Measurements from ENCODE around the gene TSHZ2.
"Not testable (repeated sequence)": the region's sequence is repeated elsewhere in the genome, so short reads cannot be mapped to it uniquely, and the experiment has no call there.

The TSHZ2 gene

DNA sequence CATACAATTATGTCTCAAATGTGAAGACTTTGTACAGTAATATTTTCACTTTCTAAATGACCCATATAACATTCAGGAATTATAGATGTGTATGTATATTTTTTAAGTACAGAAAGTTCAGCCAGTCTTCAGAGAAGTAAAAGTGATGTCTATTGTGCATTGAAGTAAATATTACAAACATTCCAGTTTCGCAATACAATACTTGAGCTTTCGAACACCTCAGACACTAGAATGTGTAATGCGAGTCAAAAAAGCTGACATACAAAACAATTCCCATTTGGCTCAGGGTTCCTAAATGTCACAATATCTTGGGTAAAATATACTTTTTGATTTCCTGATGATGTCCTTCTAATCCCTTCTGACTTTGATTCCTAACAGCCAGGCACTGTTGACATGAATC is 520.1 kb downstream of the TSHZ2 start:
- no peak for DNase-seq

DNA sequence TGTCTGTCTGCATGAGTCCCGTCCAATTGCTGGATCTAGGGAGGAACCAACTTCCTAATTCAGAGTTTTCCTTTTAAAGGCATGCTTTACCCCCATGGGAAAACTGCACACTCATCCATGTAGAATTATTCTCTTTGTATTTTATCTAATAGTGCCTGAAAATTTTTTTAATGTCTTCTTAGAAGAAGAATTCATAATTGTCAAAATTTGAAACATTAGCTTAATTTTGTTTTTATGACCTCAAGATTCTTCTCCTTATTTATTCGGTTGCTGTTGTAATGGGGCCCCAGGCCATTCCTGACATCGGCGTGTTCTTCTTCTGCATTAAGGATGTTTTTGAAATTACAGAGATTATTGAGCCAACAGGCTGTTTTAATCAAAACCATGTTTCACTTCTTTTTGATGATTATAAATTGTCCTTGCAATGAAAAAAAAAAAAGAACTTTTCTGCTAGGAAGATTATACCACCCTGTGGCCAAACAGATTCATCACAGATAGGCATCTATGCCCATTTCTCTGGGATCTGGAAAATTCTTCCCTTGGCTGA is 521.2 kb downstream of the TSHZ2 start:
- DNase-seq = no peak

DNA sequence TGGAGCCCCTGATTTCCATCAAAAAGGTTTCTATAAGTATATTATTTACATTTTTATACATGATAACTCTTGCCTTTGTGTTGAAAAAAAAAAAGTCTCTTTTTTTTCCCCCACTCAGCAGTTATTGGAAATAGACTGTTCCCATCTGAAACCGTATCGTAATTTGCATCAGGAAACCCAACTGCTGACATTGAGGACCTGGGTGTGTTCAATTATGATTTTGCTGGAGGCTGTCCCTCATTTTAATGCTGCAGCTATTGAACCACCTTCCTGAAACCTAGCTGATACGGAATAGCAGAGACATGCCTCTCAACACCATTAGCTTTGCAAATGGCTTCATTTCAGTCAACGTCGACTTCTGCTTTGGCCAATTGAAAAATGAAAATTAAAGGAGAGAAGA is 522.6 kb downstream of the TSHZ2 start:
- DNase-seq = no peak

DNA sequence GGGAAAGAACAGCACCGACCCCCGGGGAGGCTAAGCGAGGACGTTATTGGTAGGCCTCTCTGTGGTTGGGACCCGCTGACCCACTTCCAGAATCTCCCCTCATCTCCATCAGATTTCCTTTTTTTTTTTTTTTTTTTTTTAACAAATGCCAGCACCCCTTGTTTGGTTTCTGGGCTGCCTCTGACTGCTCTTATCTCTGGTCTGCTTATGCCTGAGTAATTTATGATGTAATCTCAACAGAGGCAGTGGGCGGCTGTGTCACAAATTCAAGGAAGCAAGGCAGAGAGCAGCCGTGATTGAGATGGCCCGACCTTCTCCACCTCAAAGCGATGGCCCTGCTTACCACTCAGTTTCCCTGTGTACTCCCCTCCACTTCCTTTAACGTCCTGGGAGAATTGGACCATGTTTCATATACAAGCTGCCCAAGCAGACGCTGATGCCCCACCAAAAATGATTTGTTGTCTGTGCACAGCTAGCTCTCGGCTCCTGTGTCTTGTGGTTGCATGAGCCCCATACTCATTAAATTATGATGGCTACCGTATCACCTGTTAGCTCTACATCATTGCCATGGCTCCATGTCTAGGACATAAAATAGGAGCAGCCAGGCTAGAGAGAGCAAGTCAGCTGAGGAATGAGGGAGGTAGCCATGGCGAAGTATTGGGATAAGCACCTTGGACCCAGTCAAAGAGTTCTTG is 523.4 kb downstream of the TSHZ2 start:
- DNase-seq = no peak

DNA sequence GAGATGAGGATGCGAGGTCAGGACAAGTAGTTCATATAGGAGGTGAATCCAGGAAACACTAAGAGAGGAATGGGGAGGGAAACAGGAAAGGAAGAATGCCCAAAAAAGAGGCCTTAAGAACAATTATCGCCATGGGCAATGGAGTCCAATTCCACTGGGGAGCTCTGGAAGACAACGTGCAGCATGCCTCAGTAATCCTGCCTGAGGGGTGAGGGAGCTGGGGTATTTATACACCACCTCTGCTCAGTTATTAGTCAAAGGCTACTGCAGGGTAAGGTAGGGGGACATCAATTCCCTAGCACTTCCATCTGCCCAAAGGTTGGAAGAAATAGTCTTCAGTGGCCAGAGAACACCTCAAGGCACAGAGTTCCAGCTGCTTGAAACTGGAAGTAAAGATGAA is 525.1 kb downstream of the TSHZ2 start:
- DNase-seq = no peak

DNA sequence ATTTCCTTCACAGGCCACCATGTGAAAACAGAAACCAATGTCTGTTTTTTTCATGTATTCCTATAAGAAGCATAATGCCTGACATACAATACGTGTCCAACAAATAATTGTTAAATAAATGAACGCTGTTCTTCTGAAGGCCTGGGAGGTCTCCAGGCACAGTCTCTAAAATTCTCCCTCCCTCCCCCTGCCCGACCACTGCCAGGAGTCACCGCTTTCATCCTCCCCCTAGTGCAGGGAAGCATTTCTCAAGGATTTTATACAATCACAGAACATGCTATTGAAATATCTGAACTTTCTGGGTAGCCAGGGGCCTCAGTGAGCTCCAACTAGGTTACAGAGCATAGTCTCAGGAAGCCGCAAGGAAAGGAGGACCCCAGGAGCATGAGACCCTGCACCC is 526.2 kb downstream of the TSHZ2 start:
- DNase-seq = no peak

DNA sequence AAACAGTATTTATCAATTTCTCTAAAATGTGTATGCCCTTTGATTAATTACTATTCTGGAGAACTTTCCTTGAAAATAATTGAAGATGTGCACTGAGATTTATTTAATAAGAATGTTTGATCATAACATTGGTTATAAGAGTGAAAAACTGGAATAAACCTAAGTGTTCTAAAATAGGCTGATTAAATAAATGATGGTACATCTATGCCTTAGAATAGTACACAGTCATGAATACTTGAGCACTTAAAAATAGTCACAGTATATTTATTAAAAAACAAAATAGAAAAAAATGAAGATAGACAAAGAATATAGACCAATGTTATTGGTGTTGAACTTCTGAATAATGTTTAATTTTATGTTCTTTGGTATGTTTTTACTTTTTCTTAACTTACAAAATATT is 528.5 kb downstream of the TSHZ2 start:
- no peak for DNase-seq

DNA sequence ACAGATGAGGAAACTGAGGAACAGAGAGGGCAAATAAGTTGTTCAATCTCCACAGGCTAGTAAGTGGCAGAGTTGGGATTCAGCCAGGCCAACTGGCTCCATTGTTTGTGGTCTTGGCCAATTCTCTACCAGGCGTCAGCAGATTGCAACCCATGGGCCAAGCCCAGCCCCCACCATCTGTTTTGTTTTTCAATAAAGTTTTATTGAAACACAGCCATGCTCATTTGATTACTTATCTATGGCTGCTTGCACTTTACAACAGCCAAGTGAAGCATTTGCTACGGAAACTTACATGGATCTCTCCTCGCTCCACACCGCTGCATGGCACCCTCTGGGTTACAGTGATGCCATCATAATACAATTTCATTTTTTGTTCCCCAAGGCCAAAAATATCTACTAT is 530.7 kb downstream of the TSHZ2 start:
- DNase-seq = no peak

DNA sequence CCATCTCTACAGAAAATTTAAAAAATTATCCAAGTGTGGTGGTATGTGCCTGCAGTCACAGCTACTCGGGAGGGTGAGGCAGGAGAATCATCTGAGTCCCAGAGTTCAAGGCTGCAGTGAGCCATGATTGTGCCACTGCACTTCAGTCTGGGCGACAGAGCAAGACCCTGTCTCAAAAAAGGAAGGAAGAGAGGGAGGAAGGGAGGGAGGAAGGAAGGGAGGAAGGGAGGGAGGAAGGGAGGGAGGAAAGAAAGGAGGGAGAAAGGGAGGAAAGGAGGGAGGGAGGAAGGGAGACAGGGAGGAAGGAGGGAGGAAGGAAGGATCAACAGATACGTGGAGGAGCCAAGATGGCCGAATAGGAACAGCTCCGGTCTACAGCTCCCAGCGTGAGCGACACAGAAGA is 531.4 kb downstream of the TSHZ2 start:
- DNase-seq = no peak

DNA sequence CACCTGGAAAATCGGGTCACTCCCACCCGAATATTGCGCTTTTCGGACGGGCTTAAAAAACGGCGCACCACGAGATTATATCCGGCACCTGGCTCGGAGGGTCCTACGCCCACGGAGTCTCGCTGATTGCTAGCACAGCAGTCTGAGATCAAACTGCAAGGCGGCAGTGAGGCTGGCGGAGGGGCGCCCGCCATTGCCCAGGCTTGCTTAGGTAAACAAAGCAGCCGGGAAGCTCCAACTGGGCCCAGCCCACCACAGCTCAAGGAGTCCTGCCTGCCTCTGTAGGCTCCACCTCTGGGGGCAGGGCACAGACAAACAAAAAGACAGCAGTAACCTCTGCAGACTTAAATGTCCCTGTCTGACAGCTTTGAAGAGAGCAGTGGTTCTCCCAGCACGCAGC is 531.9 kb downstream of the TSHZ2 start:
- DNase-seq = not testable (repeated sequence)

DNA sequence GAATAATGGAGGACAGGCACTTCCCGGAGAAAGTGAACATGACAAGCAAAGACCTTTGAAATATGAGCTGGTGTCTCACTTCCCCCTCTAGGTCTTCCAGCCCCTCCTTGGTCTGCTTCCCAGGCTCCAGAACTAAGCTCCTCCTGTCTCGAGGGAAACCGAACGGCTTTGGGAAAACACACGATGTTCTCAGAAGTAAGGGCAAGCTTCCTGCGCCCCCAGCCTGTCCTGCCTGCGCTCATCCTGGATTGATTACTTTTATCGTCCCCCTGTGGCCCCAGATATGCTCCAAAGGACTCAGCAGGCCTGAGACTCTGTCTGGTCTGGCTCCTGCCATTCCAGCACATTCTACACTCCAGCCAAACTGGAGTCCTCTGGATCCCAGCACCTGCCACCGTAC is 538.1 kb downstream of the TSHZ2 start:
- no peak for DNase-seq

DNA sequence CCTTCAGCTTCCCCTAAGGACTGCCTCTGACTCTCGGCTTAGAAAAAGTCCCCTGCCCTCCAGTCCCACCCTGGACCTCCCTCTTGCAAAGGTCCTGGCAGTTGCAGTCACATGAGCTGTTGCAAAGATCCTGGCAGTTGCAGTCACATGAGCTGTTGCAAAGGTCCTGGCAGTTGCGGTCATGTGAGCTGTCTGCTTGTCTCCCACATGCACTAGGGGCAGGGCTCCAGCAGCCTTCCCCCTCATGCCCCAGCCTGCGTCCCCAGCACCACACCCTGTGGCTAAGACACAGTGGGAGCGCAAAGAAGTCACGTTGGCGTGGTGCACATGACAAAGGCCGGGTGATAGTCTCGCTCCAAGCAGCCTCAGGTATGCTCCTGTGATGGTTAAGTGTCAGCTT is 538.5 kb downstream of the TSHZ2 start:
- no peak for DNase-seq

DNA sequence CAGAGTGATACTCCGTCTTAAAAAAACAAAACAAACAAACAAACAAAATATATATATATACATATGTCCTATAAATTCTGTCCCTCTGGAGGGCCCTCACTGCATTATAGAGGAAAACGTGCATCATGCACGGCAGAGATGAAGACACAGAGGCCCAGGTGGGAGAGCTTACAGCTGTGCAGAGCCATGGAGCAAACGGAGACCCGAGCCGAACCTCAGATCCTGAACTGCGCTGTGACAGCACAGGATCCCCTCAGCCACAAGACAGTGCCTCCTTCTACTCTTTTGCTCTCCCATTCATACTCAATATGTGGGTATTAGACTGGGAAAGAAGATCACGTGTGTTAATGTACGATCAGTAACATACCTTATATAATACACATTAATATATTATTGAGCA is 539.9 kb downstream of the TSHZ2 start:
- DNase-seq = no peak

DNA sequence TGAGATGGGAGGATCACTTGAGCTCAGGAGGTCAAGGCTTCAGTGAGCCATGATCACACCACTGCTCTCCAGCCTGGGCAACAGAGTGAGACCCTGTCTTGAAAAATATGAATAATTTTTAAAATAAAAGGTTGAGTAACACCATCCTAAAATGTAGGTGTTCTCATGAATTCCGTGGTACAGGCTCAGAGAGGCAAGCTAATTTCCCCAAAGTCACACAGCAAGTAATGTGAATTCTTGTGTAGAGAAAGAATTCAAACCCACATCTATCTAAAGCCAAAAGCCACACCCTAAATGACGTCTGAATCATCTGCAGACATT is 541.0 kb downstream of the TSHZ2 start:
- DNase-seq = no peak

DNA sequence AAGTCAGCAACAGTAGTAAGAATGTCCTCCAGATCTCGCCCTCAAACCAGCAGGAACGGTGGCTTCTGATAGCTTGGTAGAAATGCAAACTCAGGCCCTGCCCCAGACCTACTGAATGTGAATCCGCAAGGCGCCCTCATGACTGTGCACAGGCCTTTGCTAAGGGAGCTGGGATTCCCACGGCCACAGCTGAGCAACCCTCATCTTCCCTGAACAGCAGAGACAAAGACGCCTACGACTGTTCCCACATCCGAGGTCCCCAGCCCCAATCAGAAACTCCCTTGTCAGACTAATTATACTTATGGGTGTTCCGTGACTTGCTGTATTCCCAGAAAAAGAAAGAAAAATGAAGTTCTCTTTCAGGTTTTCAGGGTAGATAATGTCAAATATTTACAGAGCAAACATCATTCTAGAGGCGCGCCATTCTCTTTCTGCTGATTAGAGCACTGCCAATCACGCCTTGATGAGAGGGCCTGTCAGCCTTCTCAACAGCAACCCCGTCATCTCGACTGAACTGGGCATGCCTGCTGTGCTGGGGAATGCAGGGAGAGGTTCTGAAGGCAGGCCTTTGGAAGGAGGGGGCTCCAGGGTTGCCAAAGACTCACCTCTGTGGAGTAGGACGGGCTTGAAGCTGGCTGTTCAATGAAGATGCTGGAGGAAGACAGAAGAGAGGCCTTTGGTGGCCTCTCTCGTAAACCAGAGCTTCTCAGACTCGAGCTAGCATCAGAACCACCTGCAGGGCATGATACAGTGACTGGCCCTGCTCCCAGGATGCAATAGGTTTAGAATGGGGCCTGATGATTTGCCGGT is 541.5 kb downstream of the TSHZ2 start:
- no peak for DNase-seq

DNA sequence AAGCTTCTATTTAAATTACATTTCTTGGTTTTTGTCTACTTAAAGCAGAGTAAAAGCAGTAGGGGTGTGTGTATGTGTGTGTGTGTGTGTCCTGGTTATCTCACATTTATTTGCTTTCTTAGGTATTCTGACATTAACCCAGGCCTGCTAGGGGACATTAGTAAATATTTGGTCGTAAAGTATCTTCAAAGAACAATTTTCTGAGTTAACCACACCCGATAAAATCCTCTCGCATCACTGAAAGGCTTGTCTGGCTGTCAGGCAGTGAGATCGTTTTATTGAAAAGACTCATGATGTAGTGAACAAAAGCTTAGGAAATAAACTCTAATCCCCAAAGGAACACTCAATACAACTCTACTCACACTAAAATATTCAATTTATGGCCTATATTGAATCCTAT is 543.6 kb downstream of the TSHZ2 start:
- no peak for DNase-seq

DNA sequence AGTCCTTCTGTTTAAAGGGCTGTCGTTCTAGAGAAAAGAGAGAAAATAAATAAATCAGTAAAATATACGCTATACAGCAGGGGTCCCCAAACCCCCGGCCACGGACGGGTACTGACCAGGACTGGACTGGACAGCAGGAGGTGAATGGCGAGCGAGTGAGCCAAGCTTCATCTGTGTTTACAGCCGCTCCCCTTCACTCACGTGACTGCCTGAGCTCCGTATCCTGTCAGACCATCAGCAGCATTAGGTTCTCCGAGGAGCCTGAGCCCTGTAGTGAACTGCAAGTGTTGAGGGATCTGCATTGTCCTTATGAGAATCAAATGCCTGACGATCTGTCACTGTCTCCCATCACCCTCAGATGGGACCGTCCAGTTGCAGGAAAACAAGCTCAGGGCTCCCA is 545.0 kb downstream of the TSHZ2 start:
- DNase-seq = no peak

DNA sequence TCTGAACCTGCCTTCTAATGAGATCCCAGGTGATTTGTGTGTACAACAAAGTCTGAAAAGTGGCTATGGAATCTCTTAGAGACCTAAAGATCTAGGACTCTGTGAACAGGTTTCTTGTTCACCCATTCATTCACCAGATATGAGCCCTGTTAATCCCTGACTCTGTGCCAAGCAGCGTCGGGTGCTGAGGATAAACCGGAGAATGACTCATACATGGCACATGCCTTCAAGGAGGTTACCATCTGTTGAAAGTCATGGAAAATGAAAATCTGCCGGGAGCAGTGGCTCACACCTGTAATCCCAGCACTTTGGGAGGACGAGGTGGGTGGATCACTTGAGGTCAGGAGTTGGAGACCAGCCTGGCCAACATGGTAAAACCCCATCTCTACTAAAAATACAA is 549.3 kb downstream of the TSHZ2 start:
- DNase-seq = not testable (repeated sequence)

DNA sequence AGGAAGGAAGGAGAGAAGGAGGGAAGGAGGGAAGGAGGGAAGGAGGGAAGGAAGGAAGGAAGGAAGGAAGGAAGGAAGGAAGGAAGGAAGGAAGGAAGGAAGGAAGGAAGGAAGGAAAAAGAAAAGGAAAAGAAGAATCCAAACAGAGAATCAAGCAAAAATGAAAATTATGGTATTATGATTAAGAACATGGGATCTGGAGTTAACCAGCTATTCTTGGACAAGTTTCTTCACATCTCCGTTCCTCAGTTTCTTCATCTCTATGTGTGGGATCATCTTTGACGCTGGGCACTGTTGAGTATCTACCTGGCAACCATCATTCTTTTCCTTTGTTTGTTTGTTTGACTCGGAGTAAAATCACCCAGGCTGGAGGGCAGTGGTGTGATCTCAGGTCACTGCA is 549.9 kb downstream of the TSHZ2 start:
- DNase-seq = no peak

DNA sequence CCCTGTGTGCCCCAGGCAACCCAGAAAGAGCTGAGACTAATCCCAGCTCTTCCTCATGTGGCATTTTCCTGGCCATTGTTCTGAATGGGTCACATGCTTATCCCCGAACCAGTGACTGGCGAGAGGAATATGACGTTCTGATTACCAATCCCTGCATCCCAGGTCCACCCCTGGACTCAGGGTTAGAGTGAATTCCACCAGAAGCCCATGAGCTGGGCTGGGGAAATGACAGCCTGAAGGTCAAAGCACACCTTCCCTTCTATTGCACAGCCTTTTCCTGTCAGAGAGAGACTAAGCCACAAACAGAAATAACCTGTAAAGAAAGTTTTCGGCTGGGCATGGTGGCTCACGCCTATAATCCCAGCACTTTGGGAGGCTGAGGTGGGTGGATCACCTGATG is 550.5 kb downstream of the TSHZ2 start:
- DNase-seq = no peak

DNA sequence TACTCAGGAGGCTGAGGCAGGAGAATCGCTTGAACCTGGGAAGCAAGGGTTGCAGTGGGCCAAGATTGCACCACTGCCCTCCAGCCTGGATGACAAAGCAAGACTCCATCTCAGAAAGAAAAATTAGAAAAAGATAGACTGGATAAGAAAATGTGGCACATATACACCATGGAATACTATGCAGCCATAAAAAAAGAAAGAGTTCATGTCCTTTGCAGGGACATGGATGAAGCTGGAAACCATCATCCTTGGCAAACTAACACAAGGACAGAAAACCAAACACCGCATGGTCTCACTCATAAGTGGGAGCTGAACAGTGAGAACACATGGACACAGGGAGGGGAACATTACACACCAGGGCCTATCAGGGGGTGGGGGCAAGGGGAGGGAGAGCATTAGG is 551.5 kb downstream of the TSHZ2 start:
- not testable (repeated sequence) for DNase-seq

DNA sequence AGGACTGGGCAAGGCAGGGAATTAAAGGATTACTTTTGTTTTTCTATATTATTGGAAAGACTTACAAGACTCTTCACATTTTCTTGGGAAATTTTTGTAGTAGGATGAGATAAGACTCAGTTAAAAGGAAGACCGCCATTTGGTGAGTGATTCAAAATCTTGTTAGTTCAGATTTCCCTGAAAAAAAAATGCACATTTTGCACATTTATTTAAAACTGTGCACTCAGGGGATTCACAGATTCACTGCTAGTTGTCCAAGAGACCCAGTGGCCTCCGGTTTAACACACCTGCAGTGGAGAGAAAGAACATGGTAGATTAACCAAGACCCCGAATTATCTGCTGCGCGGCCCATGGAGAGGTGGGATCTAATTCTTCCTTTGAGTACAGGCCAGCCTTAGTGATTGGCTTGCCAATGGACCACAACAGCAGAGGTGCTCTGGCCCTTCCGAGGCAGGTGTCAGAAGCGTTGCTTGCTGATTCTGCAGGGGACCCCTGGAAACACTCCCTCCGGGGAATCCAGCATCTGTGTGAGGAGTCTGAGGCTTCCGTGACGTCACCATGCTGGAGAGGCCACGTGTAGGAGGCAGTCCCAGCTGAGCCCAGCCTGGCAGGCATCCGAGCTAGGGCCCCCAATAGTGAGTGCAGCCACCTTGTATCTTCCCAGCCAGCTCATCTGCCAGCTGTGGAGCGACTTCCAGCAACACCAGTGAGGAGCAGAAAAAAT is 552.6 kb downstream of the TSHZ2 start:
- no peak for DNase-seq

DNA sequence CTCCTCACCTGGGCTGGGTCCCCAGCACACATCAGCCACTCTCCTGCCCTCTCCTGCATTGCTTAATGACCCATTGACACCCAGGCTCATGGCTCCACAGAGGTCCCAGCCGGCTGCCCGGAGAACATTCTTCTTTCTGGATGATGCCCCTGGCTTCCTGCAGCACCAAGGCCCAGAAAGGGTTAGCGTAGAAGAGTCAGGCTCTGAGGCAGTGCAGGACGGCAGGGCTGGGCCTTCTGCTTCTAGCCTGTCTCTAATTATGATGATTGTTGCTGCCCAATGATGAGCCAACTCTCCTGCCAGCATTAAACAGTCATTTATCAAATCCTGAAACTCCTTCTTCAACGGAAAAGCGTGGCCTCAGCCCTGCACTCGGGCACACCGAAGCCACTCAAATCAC is 555.0 kb downstream of the TSHZ2 start:
- no peak for DNase-seq

DNA sequence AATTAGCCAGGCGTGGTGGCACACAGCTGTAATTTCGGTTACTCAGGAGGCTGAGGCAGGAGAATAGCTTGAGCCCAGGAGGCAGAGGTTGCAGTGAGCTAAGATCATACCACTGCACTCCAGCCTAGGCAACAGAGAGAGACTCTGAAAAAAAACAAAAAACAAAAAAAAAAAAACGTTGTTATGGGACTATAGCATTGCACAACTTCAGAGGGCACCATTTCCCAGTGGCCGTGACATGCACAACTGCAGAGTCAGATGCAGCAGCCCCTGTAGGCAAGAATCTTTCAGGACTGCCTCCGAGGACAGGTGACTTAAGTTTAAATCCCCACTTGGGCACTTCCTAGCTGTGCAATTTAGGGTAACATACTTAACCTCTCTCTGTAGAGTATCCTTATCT is 557.5 kb downstream of the TSHZ2 start:
- no peak for DNase-seq

Data from stimulated activated CD8-positive, alpha-beta memory T cell treated with anti-CD3 and anti-CD28 coated beads, Interleukin-4, amount 100 ng/mL, for 48 hours (primary cell).